GM19455 (cell line): ENCODE data around the gene GLMN.
"Not testable (repeated sequence)": the region's sequence is repeated elsewhere in the genome, so short reads cannot be mapped to it uniquely, and the experiment has no call there.

Experiments
- ATAC-seq: cut with Tn5 transposase; IDR thresholded peaks from one replicate; pipeline ENCODE4 v1.9.1; 2021; ENCODE audit not compliant: unreplicated experiment

Gene GLMN

GRCh38 chr1:92299477-92300150 is 827 bp upstream of the GLMN start:
- no peak for ATAC-seq

DNA sequence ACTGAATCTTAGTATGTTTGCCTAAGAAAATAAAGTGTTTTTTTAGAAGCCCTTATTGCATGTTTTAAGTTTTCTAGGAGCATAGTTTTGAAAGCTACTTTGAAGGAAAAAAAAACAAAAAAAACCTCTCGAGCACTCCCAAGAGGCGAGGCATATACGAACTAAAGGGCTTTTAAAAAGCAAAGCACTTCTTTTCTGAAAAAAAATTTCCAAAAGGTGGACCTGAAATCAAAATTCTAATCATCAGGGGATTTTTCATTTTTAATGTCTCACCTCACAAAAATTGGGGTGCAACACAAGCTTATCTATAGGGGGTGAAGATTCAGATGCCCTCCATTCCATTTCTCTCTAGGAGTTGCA is 594 bp downstream of the GLMN start:
- no peak for ATAC-seq

GRCh38 chr1:92291372-92291999 is 7.3 kb downstream of the GLMN start:
- ATAC-seq, result no peak

GRCh38 chr1:92281411-92281810 is 17.4 kb downstream of the GLMN start:
- not testable (repeated sequence) for ATAC-seq

- not testable (repeated sequence) for ATAC-seq
Measured at GRCh38 chr1:92279781-92280180, 19.0 kb downstream of the GLMN start.

DNA sequence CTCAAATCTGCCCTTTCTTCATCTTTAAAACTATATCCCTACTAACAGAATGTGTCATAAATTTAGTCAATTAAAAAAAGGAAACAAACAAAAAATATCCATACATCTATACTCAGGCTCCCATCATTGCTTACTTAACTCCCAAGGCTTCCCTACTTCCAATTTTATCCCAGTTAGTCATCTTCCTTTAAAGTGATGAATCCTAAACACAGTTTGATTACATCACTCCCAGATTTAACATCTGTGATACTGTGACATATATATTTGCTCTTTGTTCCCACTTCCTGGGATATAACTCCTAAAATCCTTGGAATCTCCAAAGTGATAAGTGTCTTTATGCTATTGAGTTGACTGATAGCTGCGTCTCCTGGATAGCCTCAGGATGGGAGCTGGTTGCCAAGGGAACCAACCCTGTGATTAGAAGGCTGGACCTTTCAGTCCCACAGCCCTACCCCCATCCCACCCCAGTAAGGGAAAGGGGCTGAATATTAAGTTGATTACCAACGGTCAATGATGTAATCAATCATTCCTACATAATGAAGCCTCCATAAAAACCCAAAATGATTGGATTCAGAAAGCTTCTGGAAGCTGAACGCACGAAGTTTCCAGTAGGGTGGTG is 21.6 kb downstream of the GLMN start:
- no peak for ATAC-seq

GRCh38 chr1:92276082-92276481 is 22.7 kb downstream of the GLMN start:
- ATAC-seq, result no peak

GRCh38 chr1:92274939-92275338 is 23.8 kb downstream of the GLMN start:
- no peak for ATAC-seq

DNA sequence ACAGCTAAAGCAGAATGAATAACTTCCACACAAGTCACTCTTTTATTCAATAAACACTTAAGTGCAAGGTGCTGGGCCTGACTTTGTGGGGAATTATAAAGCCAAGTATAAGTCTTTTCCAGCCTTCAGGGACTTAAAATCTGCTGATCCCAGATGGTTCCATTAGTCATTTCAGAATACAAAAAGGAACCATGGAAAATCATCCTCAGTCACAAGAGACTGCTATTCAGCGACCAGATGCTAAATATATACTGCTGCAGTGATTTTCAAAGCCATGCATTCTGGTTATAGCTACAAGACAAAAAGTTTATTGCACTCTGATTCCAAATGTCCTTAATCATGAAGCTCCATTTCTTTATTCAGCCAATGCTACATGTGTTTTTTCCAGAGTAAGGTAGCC is 25.7 kb downstream of the GLMN start:
- no peak for ATAC-seq

- ATAC-seq, result no peak
Measured at GRCh38 chr1:92262516-92262915, 36.3 kb downstream of the GLMN start.

- no peak for ATAC-seq
Measured at GRCh38 chr1:92259350-92259749, 39.4 kb downstream of the GLMN start.

DNA sequence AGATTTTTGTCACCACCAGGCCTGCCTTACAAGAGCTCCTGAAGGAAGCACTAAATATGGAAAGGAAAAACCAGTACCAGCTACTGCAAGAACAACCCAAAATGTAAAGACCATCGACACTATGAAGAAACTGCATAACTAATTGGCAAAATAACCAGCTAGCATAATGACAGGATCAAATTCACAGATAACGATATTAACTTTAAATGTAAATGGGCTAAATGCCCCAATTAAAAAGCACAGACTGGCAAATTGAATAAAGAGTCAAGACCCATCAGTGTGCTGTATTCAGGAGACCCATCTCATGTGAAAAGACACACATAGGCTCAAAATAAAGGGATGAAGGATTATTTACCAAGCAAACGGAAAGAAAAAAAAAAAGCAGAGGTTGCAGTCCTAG is 44.1 kb downstream of the GLMN start:
- ATAC-seq, result not testable (repeated sequence)

GRCh38 chr1:92244376-92244775 is 54.4 kb downstream of the GLMN start:
- no peak for ATAC-seq

- ATAC-seq, result no peak
Measured at GRCh38 chr1:92240034-92240433, 58.8 kb downstream of the GLMN start.

- no peak for ATAC-seq
Measured at GRCh38 chr1:92230736-92231135, 68.1 kb downstream of the GLMN start.

DNA sequence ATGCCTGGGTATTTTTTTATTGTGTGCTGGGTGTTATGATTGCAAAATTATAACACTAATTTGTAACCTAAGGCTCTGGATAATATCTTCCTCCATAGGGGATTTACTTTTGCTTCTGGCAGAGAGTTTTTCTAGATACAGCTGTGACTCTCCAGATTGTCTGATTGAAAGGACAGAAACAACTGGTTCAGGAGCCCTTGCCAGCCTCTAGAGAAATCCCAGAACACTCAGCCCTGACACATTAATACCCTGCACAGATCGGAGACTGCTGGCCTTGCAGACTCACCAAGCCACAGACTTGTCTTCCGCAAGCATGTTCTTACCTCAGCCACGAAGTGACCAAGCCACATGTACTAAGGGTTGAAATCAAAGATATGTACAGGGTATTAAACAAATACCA is 70.4 kb downstream of the GLMN start:
- ATAC-seq, result no peak

DNA sequence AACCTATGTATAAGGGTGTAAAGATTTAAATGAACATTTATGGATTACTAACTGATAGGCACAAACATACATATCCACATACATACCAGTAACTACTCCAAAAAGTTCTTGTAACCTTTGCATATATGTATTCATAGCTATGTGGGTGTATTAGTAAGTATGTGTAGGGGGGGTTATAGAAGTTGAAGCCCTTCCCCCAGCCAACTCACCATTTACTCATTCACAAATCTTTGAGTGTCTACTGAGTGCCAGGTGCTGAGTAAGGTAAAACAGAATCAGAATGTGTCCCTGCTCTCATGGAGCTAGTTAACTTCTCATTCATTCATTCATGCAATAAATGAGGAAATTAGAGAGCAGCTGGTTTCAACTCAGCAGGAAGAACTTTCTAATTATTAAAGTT is 79.8 kb downstream of the GLMN start:
- ATAC-seq, result no peak

DNA sequence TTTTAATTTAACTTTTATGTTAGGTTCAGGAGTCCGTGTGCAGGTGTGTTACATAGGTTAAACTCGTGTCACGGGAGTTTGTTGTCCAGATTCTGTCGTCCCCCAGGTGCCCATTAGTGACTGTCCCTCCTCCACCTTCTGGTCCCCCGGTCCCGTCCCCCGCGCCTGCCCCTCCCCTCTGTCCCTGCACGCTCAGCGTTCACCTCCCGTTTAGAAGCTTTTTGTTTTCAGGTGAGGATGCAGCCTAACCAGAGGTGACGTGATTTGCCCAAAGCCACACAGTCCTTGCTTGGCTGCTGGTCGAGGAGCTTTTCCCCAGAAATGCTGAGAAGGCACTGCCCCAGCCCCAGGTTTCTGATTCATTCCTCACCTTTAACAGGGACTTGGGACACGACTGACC is 80.2 kb downstream of the GLMN start:
- no peak for ATAC-seq

- ATAC-seq, result no peak
Measured at GRCh38 chr1:92217721-92218120, 81.1 kb downstream of the GLMN start, which contains the start of gene C1orf146. Gene C1orf146 (plus strand): TSS chr1:92217915. CDS start chr1:92231421, 13,506 bp downstream.

- no peak for ATAC-seq
Measured at GRCh38 chr1:92211166-92211565, 87.6 kb downstream of the GLMN start.

DNA sequence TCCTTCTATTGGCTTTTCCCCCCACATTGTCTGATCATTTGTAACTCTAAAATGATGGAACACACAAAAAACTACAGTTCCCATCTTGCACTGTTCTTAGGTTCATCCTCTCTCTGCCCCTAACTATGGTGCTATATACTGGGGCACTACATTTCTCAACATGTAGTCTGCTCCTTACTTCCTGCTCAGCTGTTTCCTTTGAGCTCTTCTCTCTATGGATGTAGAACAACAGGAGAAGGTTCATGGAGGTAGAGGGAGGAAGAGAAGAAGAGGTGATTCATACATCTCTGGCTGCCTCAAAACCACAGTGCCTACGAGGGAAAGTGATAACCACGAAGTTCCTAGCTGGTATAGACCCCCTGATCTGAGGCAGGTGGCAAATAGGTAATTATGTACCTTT is 88.1 kb downstream of the GLMN start:
- no peak for ATAC-seq

- no peak for ATAC-seq
Measured at GRCh38 chr1:92203105-92203504, 95.7 kb downstream of the GLMN start.
